MM.1S (cell line): Measurements from ENCODE around the gene ATP9A.

Experiments used
- DNase-seq: peaks from one replicate; pipeline ENCODE4 v3.0.0-alpha.2; 2015
- H2AFZ ChIP-seq: fragments of 300-600 bp; sonication (generic); 2 replicates; pipeline ENCODE4 v1.6.0; 2016; ENCODE audit warnings: antibody characterized with exemption, low read length
- H3F3A ChIP-seq: fragments of 300-600 bp; sonication (generic); 2 replicates; pipeline ENCODE4 v1.6.1; 2016; ENCODE audit warnings: mild to moderate bottlenecking, antibody characterized with exemption, low read length, moderate library complexity, mixed read lengths; ENCODE audit not compliant: insufficient read depth
- H3K27ac ChIP-seq: fragments of 300-600 bp; sonication (generic); 2 replicates; pipeline ENCODE4 v1.5.1; 2016; ENCODE audit warnings: mild to moderate bottlenecking, low read length
- H3K27me3 ChIP-seq: fragments of 300-600 bp; sonication (generic); replicated peaks from 2 replicates; pipeline ENCODE4 v1.6.0; 2016; ENCODE audit warnings: low read length; ENCODE audit not compliant: insufficient read depth
- H3K36me3 ChIP-seq: fragments of 300-600 bp; sonication (generic); replicated peaks from 2 replicates; pipeline ENCODE4 v1.6.1; 2016; ENCODE audit warnings: mild to moderate bottlenecking, low read length, mixed read lengths; ENCODE audit not compliant: insufficient read depth
- H3K4me1 ChIP-seq: fragments of 300-600 bp; sonication (generic); 2 replicates; pipeline ENCODE4 v1.6.1; 2016; ENCODE audit warnings: low read length, mixed read lengths
- H3K4me2 ChIP-seq: fragments of 300-600 bp; sonication (generic); 2 replicates; pipeline ENCODE4 v1.6.0; 2016; ENCODE audit warnings: low read depth, low read length
- H3K4me3 ChIP-seq: fragments of 300-600 bp; sonication (generic); 2 replicates; pipeline ENCODE4 v1.5.1; 2016; ENCODE audit warnings: low read length, mixed read lengths
- H3K79me2 ChIP-seq: fragments of 300-600 bp; sonication (generic); 2 replicates; pipeline ENCODE4 v1.6.1; 2016; ENCODE audit warnings: mixed run types, low read length, mixed read lengths
- H3K9ac ChIP-seq: fragments of 300-600 bp; sonication (generic); 2 replicates; pipeline ENCODE4 v1.6.1; 2016; ENCODE audit warnings: low read length, mixed read lengths
- H3K9me2 ChIP-seq: fragments of 300-600 bp; sonication (generic); replicated peaks from 2 replicates; pipeline ENCODE4 v1.6.1; 2016; ENCODE audit warnings: mild to moderate bottlenecking, low read length, mixed read lengths; ENCODE audit not compliant: insufficient read depth
- H3K9me3 ChIP-seq: fragments of 300-600 bp; sonication (generic); replicated peaks from 2 replicates; pipeline ENCODE4 v1.6.1; 2016; ENCODE audit warnings: mild to moderate bottlenecking, low read length, mixed read lengths; ENCODE audit not compliant: insufficient read depth
- H4K20me1 ChIP-seq: fragments of 300-600 bp; sonication (generic); 2 replicates; pipeline ENCODE4 v1.6.1; 2016; ENCODE audit warnings: mild to moderate bottlenecking, low read length, moderate library complexity, mixed read lengths; ENCODE audit not compliant: insufficient read depth
- CTCF ChIP-seq: fragments of 300-600 bp; sonication (generic); IDR thresholded peaks from 2 replicates; pipeline ENCODE4 v1.5.1; 2016; ENCODE audit warnings: antibody characterized with exemption, low read length, mixed read lengths
- EZH2 ChIP-seq: fragments of 300-600 bp; sonication (generic); optimal IDR thresholded peaks from 2 replicates; pipeline ENCODE3; 2017; ENCODE audit warnings: low read depth, mild to moderate bottlenecking, antibody characterized with exemption, low read length, mixed read lengths
- EZH2phosphoT487 ChIP-seq: fragments of 300-600 bp; sonication (generic); IDR thresholded peaks from 2 replicates; pipeline ENCODE4 v1.6.1; 2018; ENCODE audit warnings: antibody characterized with exemption, low read length

Gene ATP9A

GRCh38 chr20:51668515-51668914 is 99.7 kb downstream of the ATP9A start:
- Histone ChIP-seq H3K9me3 (no peaks in the 10 kb centered on the region), H3K9ac (no peak overlapping the region), H3K27ac (no peak overlapping the region), H3K4me3 (no peak overlapping the region), H3K9me2 (no peaks in the 10 kb centered on the region), H3K4me1 (no peaks in the 10 kb centered on the region), H2AFZ (no peak overlapping the region), H3K27me3 (no peaks in the 10 kb centered on the region), H3F3A (no peaks in the 10 kb centered on the region), H4K20me1 (no peaks in the 10 kb centered on the region), H3K36me3 (no peaks in the 10 kb centered on the region), H3K4me2 (no peak overlapping the region), H3K79me2 (no peaks in the 10 kb centered on the region)
- TF ChIP-seq EZH2phosphoT487 (no peak), EZH2 (no peak), CTCF (no peak)
- no peak for DNase-seq

GRCh38 chr20:51667491-51667890 is 100.7 kb downstream of the ATP9A start:
- H4K20me1 ChIP-seq: no peaks in the 10 kb centered on the region
- H3K4me2 ChIP-seq: no peak overlapping the region

GRCh38 chr20:51667002-51667408 is 101.2 kb downstream of the ATP9A start:
- Histone ChIP-seq H3K4me2 (no peak overlapping the region), H3K4me1 (no peaks in the 10 kb centered on the region), H3F3A (no peaks in the 10 kb centered on the region), H3K79me2 (no peaks in the 10 kb centered on the region), H4K20me1 (no peaks in the 10 kb centered on the region), H3K36me3 (no peaks in the 10 kb centered on the region), H3K27me3 (no peaks in the 10 kb centered on the region), H3K9ac (no peak overlapping the region), H3K27ac (no peak overlapping the region), H2AFZ (no peak overlapping the region), H3K9me2 (no peaks in the 10 kb centered on the region), H3K9me3 (no peaks in the 10 kb centered on the region), H3K4me3 (no peak overlapping the region)
- TF ChIP-seq CTCF (no peak), EZH2phosphoT487 (no peak), EZH2 (no peak)
- no peak for DNase-seq

More at GRCh38 chr20:51667491-51667890, 100.7 kb downstream of the ATP9A start:
- TF ChIP-seq EZH2phosphoT487 (no peak), CTCF (no peak), EZH2 (no peak)
- Histone ChIP-seq H3K4me1 (no peaks in the 10 kb centered on the region), H3K9ac (no peak overlapping the region), H3F3A (no peaks in the 10 kb centered on the region), H3K36me3 (no peaks in the 10 kb centered on the region), H2AFZ (no peak overlapping the region), H3K27me3 (no peaks in the 10 kb centered on the region), H3K9me3 (no peaks in the 10 kb centered on the region), H3K79me2 (no peaks in the 10 kb centered on the region), H3K4me3 (no peak overlapping the region), H3K27ac (no peak overlapping the region), H3K9me2 (no peaks in the 10 kb centered on the region)
- no peak for DNase-seq
